GM12875 (cell line): ENCODE data around the gene NUDCD3.

Source experiments
- H3K4me3 ChIP-seq: one replicate; pipeline ENCODE4 v1.5.1; 2011; ENCODE audit warnings: low read depth, low read length, control low read depth
- TF ChIP-seq, protein P1 (sequence below): IDR thresholded peaks from 2 replicates; pipeline ENCODE4 v1.5.1; 2011; ENCODE audit warnings: low read depth, mild to moderate bottlenecking, control low read depth, inconsistent platforms, low read length, moderate library complexity, borderline replicate concordance; ENCODE audit not compliant: insufficient read depth

NUDCD3 gene

DNA sequence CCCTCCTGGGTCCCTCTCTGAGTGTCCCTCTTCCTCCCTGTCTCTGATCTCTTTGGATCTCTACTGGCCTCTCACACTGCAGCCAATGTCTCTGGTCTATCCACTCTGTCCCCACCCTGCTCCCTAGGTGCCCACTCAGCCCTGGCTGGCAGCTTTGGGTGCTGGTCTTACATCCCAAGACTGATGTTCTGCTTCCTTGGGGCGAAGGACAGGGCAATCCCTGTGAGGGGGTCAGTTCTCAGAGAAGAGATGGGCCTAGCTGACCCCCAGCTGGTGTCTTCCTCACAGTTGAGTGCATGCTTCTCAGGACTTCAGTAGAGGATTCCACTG lies 113.4 kb downstream of the NUDCD3 start:
- TF ChIP-seq, protein P1, sequence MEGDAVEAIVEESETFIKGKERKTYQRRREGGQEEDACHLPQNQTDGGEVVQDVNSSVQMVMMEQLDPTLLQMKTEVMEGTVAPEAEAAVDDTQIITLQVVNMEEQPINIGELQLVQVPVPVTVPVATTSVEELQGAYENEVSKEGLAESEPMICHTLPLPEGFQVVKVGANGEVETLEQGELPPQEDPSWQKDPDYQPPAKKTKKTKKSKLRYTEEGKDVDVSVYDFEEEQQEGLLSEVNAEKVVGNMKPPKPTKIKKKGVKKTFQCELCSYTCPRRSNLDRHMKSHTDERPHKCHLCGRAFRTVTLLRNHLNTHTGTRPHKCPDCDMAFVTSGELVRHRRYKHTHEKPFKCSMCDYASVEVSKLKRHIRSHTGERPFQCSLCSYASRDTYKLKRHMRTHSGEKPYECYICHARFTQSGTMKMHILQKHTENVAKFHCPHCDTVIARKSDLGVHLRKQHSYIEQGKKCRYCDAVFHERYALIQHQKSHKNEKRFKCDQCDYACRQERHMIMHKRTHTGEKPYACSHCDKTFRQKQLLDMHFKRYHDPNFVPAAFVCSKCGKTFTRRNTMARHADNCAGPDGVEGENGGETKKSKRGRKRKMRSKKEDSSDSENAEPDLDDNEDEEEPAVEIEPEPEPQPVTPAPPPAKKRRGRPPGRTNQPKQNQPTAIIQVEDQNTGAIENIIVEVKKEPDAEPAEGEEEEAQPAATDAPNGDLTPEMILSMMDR, result no peak
- H3K4me3 ChIP-seq, result no peak overlapping the region

DNA sequence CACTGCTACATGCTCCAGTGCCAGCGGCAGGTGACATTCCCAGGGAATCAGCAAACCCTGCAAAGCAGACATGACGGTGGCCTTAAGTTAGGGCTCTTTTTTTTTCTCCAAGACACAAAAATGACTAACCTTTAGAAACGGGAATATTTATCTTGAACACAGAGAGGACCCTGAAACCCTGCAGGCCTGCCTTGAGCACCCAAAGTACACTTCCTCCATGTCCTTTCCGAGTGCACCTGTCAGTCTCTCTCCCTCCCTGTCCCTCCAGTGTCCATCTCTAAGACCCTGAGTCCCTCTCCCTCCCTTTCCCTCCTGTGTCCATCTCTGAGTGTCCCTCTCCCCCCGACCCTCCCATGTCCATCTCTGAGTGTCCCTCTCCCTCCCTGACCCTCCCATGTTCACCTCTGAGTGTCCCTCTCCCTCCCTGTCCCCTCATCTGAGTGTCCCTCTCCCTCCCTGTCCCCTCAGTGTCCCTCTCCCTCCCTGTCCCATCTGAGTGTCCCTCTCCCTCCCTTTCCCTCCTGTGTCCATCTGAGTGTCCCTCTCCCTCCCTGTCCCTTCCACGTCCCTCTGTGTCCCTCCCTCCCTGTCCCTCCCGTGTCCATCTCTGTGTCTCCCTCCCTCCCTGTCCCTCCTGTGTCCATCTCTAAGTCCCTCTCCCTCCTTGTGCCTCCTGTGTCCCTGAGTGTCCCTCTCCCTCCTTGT lies 113.9 kb downstream of the NUDCD3 start:
- TF ChIP-seq, protein P1, result no peak
- no peak overlapping the region for H3K4me3 ChIP-seq

DNA sequence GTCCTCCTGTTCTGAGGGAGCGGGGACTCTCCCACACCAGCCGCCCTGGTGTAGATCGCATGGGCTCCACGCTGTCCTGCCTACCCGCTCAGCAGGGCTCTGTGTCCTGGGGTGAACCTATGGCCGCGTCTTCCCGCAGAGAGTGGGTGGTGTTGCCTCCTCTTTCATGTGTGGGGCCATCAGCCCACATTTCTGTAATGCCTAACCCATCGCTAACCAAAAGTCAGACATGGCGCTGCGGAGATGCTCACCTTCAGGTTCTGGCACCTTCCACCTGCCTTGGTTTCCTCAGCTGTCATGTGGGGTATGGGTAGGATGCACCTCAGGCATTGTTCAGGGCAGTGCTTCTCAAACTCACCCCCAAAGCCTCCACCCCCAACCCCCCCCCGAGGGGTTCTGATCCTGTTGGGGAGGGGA lies 114.5 kb downstream of the NUDCD3 start:
- TF ChIP-seq, protein P1, result no peak
- H3K4me3 ChIP-seq, result no peak overlapping the region

DNA sequence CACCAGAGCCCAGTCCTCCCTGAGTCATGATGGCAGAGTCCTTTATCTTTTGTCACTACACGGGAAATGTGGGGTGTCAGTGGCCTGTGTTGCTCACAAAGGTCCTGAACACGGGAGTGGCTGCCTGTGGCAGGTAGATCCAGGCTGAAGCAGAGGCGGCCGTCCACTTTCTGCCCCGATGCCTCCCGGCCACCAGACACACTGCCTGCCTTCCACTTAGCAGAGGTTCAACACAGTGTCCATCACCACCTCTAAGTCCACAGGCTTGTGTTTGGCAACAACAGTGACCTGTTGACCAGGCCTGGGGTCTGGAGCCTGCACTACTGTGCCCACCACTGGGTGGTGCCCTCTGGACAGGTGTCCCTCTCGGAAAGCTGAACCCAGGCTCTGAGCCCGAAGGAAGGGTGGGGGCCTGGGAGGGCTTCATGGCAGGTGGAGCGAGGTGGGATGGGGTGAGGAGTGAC lies 115.2 kb downstream of the NUDCD3 start:
- TF ChIP-seq, protein P1, result 0 out of 2 replicates have a peak, but pooled peaks have one; percentile 32
- no peak overlapping the region for H3K4me3 ChIP-seq

DNA sequence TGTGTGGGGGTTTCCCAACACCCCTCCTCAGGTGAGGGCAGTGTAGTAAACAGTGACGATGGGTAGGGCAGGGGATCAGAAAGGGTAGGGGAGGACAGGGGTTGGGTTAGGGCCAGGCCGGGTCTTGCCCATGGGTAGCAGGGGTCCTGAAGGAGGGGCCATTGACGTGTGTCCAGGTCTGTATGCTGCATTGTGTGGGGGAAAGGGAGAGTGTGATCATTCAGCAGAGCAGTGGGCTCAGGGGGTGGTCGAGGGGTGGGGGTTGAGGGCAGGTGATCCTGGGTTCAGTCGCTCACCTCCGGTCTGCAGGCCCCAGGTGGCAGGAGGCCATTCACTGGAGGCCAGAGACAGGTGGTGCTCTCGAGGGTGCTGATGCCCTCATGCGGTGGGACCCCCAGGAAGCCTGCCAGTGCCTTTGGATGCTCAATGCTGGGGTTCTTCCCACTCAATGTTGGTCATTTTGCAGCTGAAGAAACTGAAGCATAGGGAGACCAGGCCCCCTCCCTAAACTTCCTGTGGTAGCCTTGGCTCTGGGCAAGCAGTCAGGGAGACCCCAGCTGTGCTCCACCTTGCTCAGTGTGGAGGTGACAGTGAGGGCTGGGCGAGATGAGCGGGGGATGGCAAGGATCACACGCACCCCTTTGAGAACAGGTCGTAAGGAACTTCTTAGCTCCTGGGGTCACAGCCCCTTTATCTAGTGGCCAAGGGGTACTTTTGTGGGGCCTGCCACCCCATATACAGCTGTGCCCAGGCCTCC lies 116.3 kb downstream of the NUDCD3 start:
- TF ChIP-seq, protein P1, result no peak
- no peak overlapping the region for H3K4me3 ChIP-seq

DNA sequence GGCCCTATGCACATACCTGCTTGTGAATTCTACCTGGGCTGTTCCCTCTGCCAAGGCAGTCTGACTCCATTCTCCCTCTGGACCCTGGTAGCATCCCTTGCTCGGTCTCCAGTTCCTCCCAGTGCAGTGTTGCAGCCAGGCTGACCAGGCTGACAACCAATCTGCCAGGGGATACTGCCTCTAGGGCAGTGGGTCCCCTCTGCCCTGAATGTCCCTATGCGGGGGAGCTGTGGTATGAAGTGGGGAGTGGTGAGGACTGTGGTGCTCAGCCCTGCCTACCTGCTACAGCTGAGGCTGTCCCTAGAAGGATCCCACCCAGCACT lies 117.1 kb downstream of the NUDCD3 start:
- H3K4me3 ChIP-seq, result no peak overlapping the region
- TF ChIP-seq, protein P1, result no peak
